Duodenal mucosa (tissue), 2 donors: ENCODE measurements around the gene SERPINA10.
"Not testable (repeated sequence)": the region's sequence is repeated elsewhere in the genome, so short reads cannot be mapped to it uniquely, and the experiment has no call there.

ENCODE experiments used
- H3K27ac ChIP-seq: one replicate; pipeline ENCODE4 v1.7.0; 2013; ENCODE audit warnings: low read depth, low read length
- H3K27me3 ChIP-seq, 2 donors: one replicate each; pipeline ENCODE4 v1.7.0; 2013; ENCODE audit warnings: low read length in 2 of 2, control low read depth in 1 of 2; ENCODE audit not compliant: insufficient read depth in 2 of 2, control insufficient read depth in 1 of 2
- H3K36me3 ChIP-seq, 2 donors: one replicate each; pipeline ENCODE4 v1.7.0; 2013; ENCODE audit warnings: low read length in 2 of 2, control low read depth in 1 of 2; ENCODE audit not compliant: insufficient read depth in 2 of 2, control insufficient read depth in 1 of 2
- H3K4me1 ChIP-seq, 2 donors: one replicate each; pipeline ENCODE4 v1.7.0; 2013; ENCODE audit warnings: low read length in 2 of 2, control low read depth in 1 of 2; ENCODE audit not compliant: insufficient read depth in 2 of 2, control insufficient read depth in 1 of 2
- H3K4me3 ChIP-seq, 2 donors: one replicate each; pipeline ENCODE4 v1.7.0; 2013; ENCODE audit warnings: low read length in 2 of 2, low read depth in 1 of 2
- H3K9ac ChIP-seq, 2 donors: one replicate each; pipeline ENCODE4 v1.7.0; 2013; ENCODE audit warnings: low read length in 2 of 2, low read depth in 1 of 2
- H3K9me3 ChIP-seq, 2 donors: one replicate each; pipeline ENCODE4 v1.7.0; 2013; ENCODE audit warnings: low read length in 2 of 2, control low read depth in 1 of 2; ENCODE audit not compliant: control insufficient read depth in 1 of 2

The SERPINA10 gene

DNA sequence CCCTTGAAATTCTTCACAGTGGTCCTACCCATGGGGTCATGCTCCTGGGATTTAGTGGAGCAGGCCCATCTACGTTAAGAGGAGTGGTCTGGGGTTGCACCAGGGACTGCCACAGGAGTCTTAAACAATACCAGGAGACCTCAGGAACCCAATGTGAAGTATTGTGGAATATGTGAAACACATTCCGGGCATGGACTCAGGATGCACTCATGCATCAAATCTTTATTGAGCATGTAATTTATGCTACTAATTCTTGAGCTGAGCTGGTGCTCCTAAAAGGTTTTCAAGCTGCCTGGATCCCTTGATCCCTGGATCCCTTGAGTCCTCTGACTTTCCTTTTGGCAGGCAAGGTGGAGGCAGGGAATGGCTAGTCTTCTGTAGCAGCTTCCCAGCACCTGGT is 8.8 kb downstream of the SERPINA10 start:
- Histone ChIP-seq H3K27ac (no peak overlapping the region), H3K4me1 (no peaks in the 10 kb centered on the region), H3K9ac (no peak overlapping the region), H3K4me3 (no peak overlapping the region), H3K36me3 (no peaks in the 10 kb centered on the region), H3K9me3 (no peaks in the 10 kb centered on the region), H3K27me3 (no peaks in the 10 kb centered on the region)

DNA sequence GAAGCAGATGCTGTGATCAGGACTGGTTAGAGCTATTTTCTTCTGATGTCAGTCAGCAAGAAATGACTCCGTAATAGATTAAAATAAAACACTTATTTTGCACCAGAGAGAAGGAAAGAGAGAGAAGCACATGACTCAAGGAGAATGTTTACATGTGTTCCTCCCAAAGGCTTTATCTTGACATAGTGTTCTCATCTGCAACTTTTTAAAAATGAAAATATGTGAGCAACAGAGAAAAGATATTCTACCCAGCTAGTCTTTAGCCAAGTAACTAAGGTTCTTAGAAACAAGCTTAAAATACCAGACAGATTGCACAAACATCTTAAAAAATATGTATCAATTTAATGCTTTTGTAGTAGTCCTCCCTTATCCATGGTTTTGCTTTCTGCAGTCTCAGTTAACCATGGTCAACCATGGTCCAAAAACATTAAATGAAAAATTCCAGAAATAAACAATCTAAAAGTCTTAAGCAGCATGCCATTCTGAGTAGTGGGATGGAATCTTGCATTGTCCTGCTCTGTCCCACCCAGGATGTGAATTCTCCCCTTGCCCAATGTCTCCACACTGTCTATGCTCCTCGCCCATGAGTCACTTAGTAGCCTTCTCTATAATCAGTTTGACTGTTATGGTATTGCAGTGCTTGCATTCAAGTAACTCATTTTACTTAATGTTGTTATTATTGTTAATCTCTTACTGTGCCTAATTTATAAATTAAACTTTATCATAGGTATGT is 9.9 kb downstream of the SERPINA10 start:
- Histone ChIP-seq H3K4me1 (no peaks in the 10 kb centered on the region), H3K36me3 (no peaks in the 10 kb centered on the region), H3K4me3 (no peak overlapping the region), H3K27me3 (no peaks in the 10 kb centered on the region), H3K9me3 (no peaks in the 10 kb centered on the region), H3K27ac (no peak overlapping the region), H3K9ac (no peak overlapping the region)

DNA sequence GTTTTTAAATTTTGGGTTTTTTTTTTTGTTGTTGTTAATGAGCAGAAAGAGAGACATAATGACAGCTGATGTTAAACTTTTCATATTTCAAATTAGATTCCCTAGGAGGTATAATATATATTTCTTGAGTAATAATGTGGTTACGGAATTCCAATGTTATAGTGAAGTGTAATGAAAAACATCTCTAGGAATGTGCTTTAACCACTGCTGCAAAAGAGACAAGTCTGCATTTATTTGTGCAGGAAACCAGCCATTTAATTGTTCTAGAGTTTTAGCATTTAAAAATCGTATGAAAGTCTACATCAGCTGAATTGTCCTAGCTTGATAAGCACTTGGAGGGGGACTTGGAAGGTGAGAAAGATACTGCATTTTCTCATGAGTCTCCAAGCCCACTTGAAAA is 14.3 kb downstream of the SERPINA10 start:
- Histone ChIP-seq H3K27me3 (no peaks in the 10 kb centered on the region), H3K9ac (no peak overlapping the region), H3K27ac (no peak overlapping the region), H3K36me3 (no peaks in the 10 kb centered on the region), H3K4me1 (no peaks in the 10 kb centered on the region), H3K4me3 (no peak overlapping the region), H3K9me3 (no peaks in the 10 kb centered on the region)

DNA sequence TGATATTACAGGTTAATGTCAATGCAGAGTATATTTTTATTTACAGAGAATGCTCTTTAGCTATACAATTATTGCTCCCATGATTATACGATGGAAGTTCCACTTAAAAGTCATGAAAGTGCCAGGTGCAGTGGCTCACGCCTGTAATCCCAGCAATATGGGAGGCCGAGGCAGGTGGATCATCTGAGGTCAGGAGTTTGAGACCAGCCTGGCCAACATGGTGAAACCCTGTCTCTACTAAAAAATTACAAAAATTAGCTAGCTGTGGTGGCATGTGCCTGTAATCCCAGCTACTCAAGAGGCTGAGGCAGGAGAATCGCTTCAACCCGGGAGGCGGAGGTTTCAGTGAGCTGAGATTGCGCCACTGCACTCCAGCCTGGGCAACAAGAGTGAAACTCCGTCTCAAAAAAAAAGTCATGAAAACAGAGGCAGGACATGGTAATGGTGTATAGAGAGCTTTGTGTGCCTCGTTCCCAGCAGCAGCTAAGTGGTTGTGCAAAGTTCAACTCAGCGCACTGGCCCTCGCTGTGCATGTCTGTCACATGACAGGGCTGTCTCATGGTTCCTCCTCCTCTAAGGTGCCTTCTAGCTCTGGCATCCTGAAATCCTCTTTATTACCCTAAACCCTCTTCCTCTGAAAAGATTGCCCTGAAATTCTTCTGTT is 16.0 kb downstream of the SERPINA10 start:
- not testable (repeated sequence) for H3K9ac ChIP-seq, H3K4me3 ChIP-seq, H3K36me3 ChIP-seq, H3K9me3 ChIP-seq, H3K4me1 ChIP-seq, H3K27me3 ChIP-seq, H3K27ac ChIP-seq

DNA sequence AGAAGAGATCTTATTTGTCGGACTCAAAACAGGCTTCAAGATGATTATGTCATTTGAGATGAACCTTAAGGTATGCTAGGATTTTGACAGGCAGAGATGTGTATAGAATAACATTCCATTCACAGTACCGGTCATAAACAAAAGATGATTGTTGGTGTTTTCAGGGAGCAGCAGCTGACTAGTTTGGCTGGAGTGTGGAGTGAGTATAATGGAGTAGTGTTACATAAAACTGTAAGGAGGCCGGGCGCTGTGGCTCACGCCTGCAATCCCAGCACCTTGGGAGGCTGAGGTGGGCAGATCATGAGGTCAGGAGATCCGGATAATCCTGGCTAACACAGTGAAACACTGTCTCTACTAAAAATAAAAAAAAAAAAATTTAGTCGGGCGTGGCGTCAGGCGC is 23.9 kb downstream of the SERPINA10 start:
- H3K9me3 ChIP-seq, result no peaks in the 10 kb centered on the region
- H3K9ac ChIP-seq, result no peak overlapping the region
- H3K4me3 ChIP-seq, result no peak overlapping the region
- H3K4me1 ChIP-seq, result no peaks in the 10 kb centered on the region
- peaks cover 0 to 3% of the 10 kb centered on the region in 2 donors for H3K27me3 ChIP-seq
- H3K27ac ChIP-seq, result no peak overlapping the region
- H3K36me3 ChIP-seq, result no peaks in the 10 kb centered on the region

DNA sequence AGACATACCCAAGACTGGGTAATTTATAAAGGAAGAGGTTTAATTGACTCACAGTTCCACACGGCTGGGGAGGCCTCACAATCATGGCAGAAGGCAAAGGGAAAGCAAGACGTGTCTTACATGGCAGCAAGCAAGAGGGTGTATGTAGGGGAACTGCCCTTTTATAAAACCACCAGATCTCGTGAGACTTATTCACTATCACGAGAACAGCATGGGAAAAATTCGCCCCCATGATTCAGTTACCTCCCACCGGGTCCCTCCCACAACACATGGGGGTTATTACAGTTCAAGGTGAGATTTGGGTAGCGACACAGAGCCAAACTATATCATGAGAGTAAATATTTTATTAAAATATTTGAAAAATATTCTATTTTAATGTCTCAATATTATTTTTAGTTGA is 24.5 kb downstream of the SERPINA10 start:
- not testable (repeated sequence) for H3K9ac ChIP-seq, H3K4me3 ChIP-seq, H3K4me1 ChIP-seq, H3K36me3 ChIP-seq, H3K27me3 ChIP-seq, H3K27ac ChIP-seq, H3K9me3 ChIP-seq

DNA sequence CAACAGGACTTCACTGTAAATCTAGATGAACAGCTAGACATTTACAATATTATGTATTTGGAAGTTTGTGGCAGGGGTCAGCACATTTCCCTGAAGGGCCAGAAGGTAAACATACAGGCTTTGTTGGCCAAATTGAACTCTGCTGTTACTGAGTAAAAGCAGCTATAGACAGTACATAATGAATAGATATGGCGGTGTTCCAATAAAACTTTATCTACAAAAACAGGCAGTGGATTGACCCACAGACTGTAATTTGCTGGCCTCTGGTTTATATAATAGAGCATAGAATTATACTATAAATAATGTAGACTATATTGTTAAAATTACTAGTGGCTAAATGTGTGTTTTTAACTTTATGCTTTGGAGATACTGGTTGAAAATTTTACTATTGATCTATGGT is 25.7 kb downstream of the SERPINA10 start:
- Histone ChIP-seq H3K27ac (no peak overlapping the region), H3K4me1 (no peaks in the 10 kb centered on the region), H3K9ac (no peak overlapping the region), H3K27me3 (peaks cover 0 to 3% of the 10 kb centered on the region in 2 donors), H3K9me3 (no peaks in the 10 kb centered on the region), H3K36me3 (no peaks in the 10 kb centered on the region), H3K4me3 (no peak overlapping the region)

DNA sequence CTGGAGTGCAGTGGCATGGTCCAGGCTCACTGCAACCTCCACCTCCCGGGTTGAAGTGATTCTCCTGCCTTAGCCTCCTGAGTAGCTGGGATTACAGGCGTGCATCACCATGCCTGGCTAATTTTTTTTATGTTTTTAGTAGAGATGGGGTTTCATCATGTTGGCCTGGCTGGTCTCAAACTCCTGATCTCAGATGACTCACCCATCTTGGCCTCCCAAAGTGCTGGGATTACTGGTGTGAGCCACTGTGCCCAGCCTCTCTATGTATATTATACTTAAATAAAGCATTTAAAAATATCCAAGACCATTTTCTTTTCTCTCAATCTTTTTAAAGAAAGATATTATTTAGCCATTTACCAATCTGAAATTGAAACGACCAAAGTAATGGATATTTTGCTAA is 28.9 kb downstream of the SERPINA10 start:
- H3K4me1 ChIP-seq, H3K36me3 ChIP-seq, H3K27ac ChIP-seq: not testable (repeated sequence)

DNA sequence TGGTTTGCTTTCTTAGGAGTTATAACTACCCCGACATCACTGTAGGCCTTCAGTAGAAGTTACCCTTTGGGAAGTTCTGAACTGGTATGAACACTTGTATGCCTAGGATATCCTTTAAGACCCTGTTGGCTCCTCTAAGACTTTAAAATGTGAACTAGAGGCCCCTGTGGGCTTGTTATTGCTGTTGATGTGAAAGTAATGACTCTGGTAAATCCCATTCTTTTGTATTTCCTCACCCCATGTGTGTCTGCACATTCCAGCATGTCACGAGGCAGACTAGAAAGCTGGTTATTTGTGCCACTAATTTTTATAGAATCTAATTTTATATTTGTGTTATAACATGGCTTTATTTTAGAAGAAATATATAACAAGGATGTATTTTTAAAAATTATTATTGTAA is 48.9 kb downstream of the SERPINA10 start:
- Histone ChIP-seq H3K9ac (no peak overlapping the region), H3K4me1 (no peaks in the 10 kb centered on the region), H3K9me3 (no peaks in the 10 kb centered on the region), H3K27ac (no peak overlapping the region), H3K36me3 (no peaks in the 10 kb centered on the region), H3K27me3 (peaks cover 0 to 3% of the 10 kb centered on the region in 2 donors), H3K4me3 (no peak overlapping the region)

More for the DNA sequence above, 28.9 kb downstream of the SERPINA10 start:
- H3K9me3 ChIP-seq, H3K4me3 ChIP-seq, H3K27me3 ChIP-seq, H3K9ac ChIP-seq: not testable (repeated sequence)

DNA sequence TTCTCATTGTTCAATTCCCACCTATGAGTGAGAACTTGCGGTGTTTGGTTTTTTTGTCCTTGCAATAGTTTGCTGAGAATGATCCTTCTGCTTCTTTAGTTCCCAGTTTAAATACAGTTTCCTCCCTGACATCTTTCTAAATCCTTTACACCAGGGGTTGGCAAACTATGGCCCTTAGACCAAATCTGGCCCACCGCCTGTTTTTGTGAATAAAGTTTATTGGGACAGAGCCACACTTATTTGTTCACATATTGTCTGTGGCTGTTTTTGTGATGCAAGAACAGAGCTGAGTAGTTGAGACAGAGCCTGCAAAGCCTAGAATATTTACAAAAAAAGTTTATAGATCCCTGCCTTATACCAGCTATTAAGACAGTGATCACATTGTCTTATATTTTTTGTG is 53.7 kb downstream of the SERPINA10 start:
- Histone ChIP-seq H3K9me3 (no peaks in the 10 kb centered on the region), H3K4me3 (no peak overlapping the region), H3K27ac (no peak overlapping the region), H3K4me1 (no peaks in the 10 kb centered on the region), H3K36me3 (no peaks in the 10 kb centered on the region), H3K27me3 (no peaks in the 10 kb centered on the region), H3K9ac (no peak overlapping the region)
